ENCODE data around the gene HOMER2. TPM values are rescaled to one million over a fixed set of nuclear protein-coding genes. Genes with fewer than 3 reads are reported as not detected.
"Not testable (repeated sequence)": the region's sequence is repeated elsewhere in the genome, so short reads cannot be mapped to it uniquely, and the experiment has no call there.

HOMER2 gene
- 6.9 and 9.9 TPM in 2 replicates for total RNA-seq
- 1.1 and 2.9 TPM in 2 replicates for polyA plus RNA-seq
- 0.93 and 2.5 TPM in 2 replicates for polyA plus RNA-seq (2012)
- 0.26 and 1.6 TPM in 2 replicates for polyA minus RNA-seq (ENCODE audit: low replicate concordance)

DNA sequence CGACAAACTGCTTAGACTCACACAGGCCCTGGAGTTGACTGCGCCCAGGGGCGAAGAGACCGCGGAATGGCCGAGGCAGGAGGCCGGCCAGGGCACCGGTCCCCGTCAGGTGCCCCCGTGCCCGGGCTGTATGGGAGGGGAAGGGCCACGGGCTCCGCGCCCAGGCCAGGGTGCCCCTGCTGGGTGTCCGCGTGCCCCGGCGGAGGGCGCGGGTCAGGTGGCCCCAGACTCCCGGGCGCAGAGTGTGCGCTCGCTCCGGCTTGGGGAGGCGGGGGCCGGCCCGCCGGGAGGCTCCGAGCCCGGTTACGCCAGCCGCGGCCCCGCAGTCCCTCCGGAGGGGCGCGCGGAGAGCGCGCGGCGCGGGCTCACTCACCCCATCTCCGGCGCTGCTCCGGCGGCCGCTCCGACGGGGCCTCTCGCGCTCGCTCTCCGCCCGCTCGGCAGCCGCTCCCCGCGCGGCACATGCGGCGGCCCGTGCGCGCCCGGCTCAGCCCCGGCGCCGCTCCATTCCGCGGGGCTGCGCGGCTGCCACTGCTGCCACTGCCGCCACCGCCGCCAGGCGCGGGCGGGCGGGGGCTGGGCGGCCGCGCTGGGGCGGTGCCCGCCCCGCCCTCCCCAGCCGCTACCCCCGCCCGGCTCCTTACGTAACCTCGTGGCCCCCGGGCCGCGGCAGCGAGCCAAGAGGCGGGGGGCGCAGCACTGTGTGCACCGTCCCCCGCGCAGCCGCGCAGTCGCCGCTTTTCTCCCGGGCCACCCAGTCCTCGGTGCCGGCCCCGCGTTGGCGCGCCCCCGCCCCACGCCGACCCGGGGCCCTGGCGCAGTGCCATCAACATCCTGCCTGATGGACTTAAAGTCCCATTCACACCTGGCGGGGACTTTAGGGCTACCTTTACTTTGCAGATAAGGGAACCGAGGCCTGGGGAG is at the start of gene HOMER2:
TSS of gene HOMER2 (minus strand) at position 563 of the 924 bp plus-strand sequence. CDS start at position 378, 185 bp downstream.
- Histone ChIP-seq H3K9ac (ENCODE audit: insufficient read depth, low read length) (no peak within 1 kb of the TSS), H3K4me1 (ENCODE audit: control insufficient read depth, extremely low read depth, insufficient read depth, low read length) (no peaks in the 10 kb centered on the region), H3K27ac (ENCODE audit: insufficient read depth, low read length) (no peak within 1 kb of the TSS), H3K4me2 (ENCODE audit: extremely low read depth, insufficient read depth, low read length) (peak within 1 kb of the TSS; percentile 80), H2AFZ (ENCODE audit: low read length) (no peak within 1 kb of the TSS), H3K27me3 (ENCODE audit: control insufficient read depth, insufficient read depth, low read length) (peaks cover 3% of the 10 kb centered on the region), H4K20me1 (ENCODE audit: control insufficient read depth, extremely low read depth, insufficient read depth, low read length) (no peaks in the 10 kb centered on the region), H3K9me3 (ENCODE audit: control insufficient read depth, insufficient read depth, low read depth, low read length) (no peaks in the 10 kb centered on the region), H3K79me2 (ENCODE audit: control insufficient read depth, insufficient read depth, low read length) (no peaks in the 10 kb centered on the region), H3K36me3 (ENCODE audit: control insufficient read depth, insufficient read depth, low read length) (no peaks in the 10 kb centered on the region), H3K4me3 (replicated peaks in 1 of 4; ENCODE audit: control extremely low read depth in 1 of 4, insufficient read depth in 1 of 4, low read depth in 3 of 4, low read length in 4 of 4) (peak within 1 kb of the TSS in 3 of 4 experiments; percentile 26 to 48 (median 29))
- peak in 1 of 2 donors; percentile 31 for DNase-seq (ENCODE audit: low read depth in 2 of 2)
- TF ChIP-seq, protein P1, sequence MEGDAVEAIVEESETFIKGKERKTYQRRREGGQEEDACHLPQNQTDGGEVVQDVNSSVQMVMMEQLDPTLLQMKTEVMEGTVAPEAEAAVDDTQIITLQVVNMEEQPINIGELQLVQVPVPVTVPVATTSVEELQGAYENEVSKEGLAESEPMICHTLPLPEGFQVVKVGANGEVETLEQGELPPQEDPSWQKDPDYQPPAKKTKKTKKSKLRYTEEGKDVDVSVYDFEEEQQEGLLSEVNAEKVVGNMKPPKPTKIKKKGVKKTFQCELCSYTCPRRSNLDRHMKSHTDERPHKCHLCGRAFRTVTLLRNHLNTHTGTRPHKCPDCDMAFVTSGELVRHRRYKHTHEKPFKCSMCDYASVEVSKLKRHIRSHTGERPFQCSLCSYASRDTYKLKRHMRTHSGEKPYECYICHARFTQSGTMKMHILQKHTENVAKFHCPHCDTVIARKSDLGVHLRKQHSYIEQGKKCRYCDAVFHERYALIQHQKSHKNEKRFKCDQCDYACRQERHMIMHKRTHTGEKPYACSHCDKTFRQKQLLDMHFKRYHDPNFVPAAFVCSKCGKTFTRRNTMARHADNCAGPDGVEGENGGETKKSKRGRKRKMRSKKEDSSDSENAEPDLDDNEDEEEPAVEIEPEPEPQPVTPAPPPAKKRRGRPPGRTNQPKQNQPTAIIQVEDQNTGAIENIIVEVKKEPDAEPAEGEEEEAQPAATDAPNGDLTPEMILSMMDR (conservative IDR thresholded peaks at IDR 0.05 in 1 of 2, IDR thresholded peaks at IDR 0.05 in 1 of 2; ENCODE audit: low read depth in 1 of 2, low read length in 2 of 2) = no peak
- TF ChIP-seq EZH2 (IDR thresholded peaks at IDR 0.05; ENCODE audit: low read length, missing control alignments) = no peak

DNA sequence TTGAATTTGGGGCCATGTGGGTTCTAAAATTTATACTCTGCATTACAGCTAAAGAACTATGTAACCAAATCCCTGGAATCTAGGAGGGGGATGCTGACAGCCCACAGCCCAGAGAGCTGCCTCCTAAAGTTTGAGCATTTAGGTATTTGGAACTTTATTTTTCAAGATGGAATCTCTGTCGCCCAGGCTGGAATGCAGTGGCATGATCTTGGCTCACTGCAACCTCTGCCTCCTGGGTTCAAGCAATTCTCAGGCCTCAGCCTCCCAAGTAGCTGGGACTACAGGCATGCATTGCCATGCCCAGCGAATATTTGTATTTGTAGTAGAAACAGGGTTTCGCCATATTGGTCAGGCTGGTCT is 48.1 kb upstream of the HOMER2 start:
- H3K9ac ChIP-seq (ENCODE audit: insufficient read depth, low read length); H3K9me3 ChIP-seq (ENCODE audit: control insufficient read depth, insufficient read depth, low read depth, low read length); H3K4me3 ChIP-seq (replicated peaks in 1 of 4; ENCODE audit: control extremely low read depth in 1 of 4, insufficient read depth in 1 of 4, low read depth in 3 of 4, low read length in 4 of 4); H4K20me1 ChIP-seq (ENCODE audit: control insufficient read depth, extremely low read depth, insufficient read depth, low read length); H3K4me1 ChIP-seq (ENCODE audit: control insufficient read depth, extremely low read depth, insufficient read depth, low read length); H3K27ac ChIP-seq (ENCODE audit: insufficient read depth, low read length); H3K27me3 ChIP-seq (ENCODE audit: control insufficient read depth, insufficient read depth, low read length); H3K36me3 ChIP-seq (ENCODE audit: control insufficient read depth, insufficient read depth, low read length); H2AFZ ChIP-seq (ENCODE audit: low read length); H3K79me2 ChIP-seq (ENCODE audit: control insufficient read depth, insufficient read depth, low read length); DNase-seq (ENCODE audit: low read depth in 2 of 2): not testable (repeated sequence)
- peak overlapping the region; percentile 86 for H3K4me2 ChIP-seq (ENCODE audit: extremely low read depth, insufficient read depth, low read length)

DNA sequence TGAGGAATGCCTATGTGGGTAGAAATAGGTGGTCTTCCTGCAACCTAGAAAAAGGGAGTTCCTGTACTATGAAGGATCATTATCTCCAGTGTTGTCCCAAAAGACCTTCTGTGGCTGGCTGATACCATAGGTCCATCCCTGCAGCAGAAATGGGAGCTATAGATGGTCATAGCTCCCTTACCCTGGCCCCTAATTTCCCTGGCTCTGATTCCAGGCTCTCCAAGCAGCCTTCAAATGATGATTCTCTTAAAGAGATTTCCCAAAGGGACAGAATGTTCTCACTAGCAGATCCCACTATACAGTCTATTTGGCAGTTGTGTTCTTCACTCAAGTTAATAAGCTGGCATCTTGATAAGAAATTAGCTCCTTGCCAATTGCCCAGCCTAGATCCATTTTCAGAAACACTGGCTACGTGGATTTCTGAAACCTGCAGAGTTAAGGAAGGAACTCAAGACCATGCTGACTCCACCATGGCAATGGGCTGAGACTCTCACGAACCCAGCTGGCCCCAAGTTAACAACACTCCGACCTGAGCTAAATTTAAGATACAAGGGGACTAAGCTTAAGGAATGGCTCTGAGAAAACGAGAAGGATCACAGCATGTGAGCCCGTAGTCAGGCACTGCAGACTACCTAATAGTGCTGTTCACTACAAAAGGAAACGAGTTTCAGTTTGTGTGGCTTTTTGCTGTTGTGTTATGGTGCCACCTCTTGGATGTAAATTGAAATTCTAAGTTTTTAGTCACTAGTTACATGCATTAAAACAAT is 47.6 kb upstream of the HOMER2 start:
- Histone ChIP-seq H3K4me1 (ENCODE audit: control insufficient read depth, extremely low read depth, insufficient read depth, low read length) (no peaks in the 10 kb centered on the region), H3K27ac (ENCODE audit: insufficient read depth, low read length) (no peak overlapping the region), H3K4me3 (replicated peaks in 1 of 4; ENCODE audit: control extremely low read depth in 1 of 4, insufficient read depth in 1 of 4, low read depth in 3 of 4, low read length in 4 of 4) (peak overlapping the region; percentile 40 to 67 (median 42)), H3K79me2 (ENCODE audit: control insufficient read depth, insufficient read depth, low read length) (no peaks in the 10 kb centered on the region), H3K9ac (ENCODE audit: insufficient read depth, low read length) (peak overlapping the region; percentile 27), H3K27me3 (ENCODE audit: control insufficient read depth, insufficient read depth, low read length) (no peaks in the 10 kb centered on the region), H4K20me1 (ENCODE audit: control insufficient read depth, extremely low read depth, insufficient read depth, low read length) (no peaks in the 10 kb centered on the region), H3K4me2 (ENCODE audit: extremely low read depth, insufficient read depth, low read length) (peak overlapping the region; percentile 86), H3K36me3 (ENCODE audit: control insufficient read depth, insufficient read depth, low read length) (no peaks in the 10 kb centered on the region), H3K9me3 (ENCODE audit: control insufficient read depth, insufficient read depth, low read depth, low read length) (no peaks in the 10 kb centered on the region), H2AFZ (ENCODE audit: low read length) (peak overlapping the region; percentile 84)
- peak; percentile 60 to 75 for DNase-seq (ENCODE audit: low read depth in 2 of 2)
- no peak for TF ChIP-seq EZH2 (IDR thresholded peaks at IDR 0.05; ENCODE audit: low read length, missing control alignments)
- TF ChIP-seq, protein P1 (conservative IDR thresholded peaks at IDR 0.05 in 1 of 2, IDR thresholded peaks at IDR 0.05 in 1 of 2; ENCODE audit: low read depth in 1 of 2, low read length in 2 of 2) = peak; percentile 46 to 57

Measured in fibroblast of lung (primary cell).